HCT116 (cell line): ENCODE results near the gene MTG1. TPM values are rescaled to one million over a fixed set of nuclear protein-coding genes. Genes with fewer than 3 reads are reported as not detected.

Source experiments
- ATAC-seq: fragments of 200-7000 bp; cut with Tn5 transposase; 2 replicates; pipeline ENCODE4 v1.9.1; 2020; ENCODE audit warnings: mild to moderate bottlenecking, moderate library complexity
- BruUV-seq: library from RNA; stranded (reverse); fragments of 400-500 nt; replicated peaks from 2 replicates; lab custom pipeline; 2021; lab: Mats Ljungman, UMichigan
- CTCF ChIA-PET: fragments of 300-600 bp; sonication (Branson Sonifier 250); formaldehyde crosslinking; loops from one replicate; lab custom pipeline; 2021; ENCODE audit warnings: antibody characterized with exemption; lab: Charles Lee
- POLR2A ChIA-PET: fragments of 300-600, 350-600 bp; sonication (Branson Sonifier 250); formaldehyde crosslinking; loops from one replicate; lab custom pipeline; 2021; ENCODE audit warnings: antibody characterized with exemption; lab: Charles Lee
- RAD21 ChIA-PET, 2 experiments: fragments of 300-600 bp; sonication (Branson Sonifier 250); formaldehyde crosslinking; loops; one replicate each; lab custom pipeline; 2023; ENCODE audit warnings: low total read pairs in 2 of 2; ENCODE audit not compliant: uncharacterized antibody in 2 of 2, unreplicated experiment in 2 of 2, low non-redundant PET in 1 of 2; lab: Charles Lee
- DNase-seq: peaks from one replicate; pipeline ENCODE4 v3.0.0-alpha.2; 2010; ENCODE audit warnings: low read depth, low spot score
- H2AFZ ChIP-seq: fragments of 200-600 bp; shearing (Covaris generic), sonication (generic); 2 replicates; pipeline ENCODE4 v1.6.1; 2017; ENCODE audit warnings: low read depth, mixed run types, mixed read lengths, antibody characterized with exemption, low read length; ENCODE audit not compliant: poor library complexity, severe bottlenecking
- H3K27ac ChIP-seq: 2 replicates; pipeline ENCODE4 v1.5.1; 2012; ENCODE audit warnings: low read depth, low read length
- H3K27me3 ChIP-seq: fragments of 200-600 bp; sonication (generic); 2 replicates; pipeline ENCODE4 v1.6.1; 2016; ENCODE audit warnings: mixed run types, low read length, mixed read lengths; ENCODE audit not compliant: insufficient read depth
- H3K36me3 ChIP-seq, 2 experiments: fragments of 200-500 bp in 1 of 2; fragments of 200-600 bp in 1 of 2; sonication (Bioruptor generic) in 1 of 2; sonication (generic) in 1 of 2; 2 replicates each; pipeline versions ENCODE4 v1.5.1 to v1.6.1; 2014 to 2016; ENCODE audit warnings: low read length in 2 of 2, inconsistent platforms in 1 of 2, mixed read lengths in 1 of 2, mixed run types in 1 of 2; ENCODE audit not compliant: insufficient read depth in 2 of 2, control insufficient read depth in 1 of 2
- H3K4me1 ChIP-seq, 2 experiments: fragments of 200-600 bp in 1 of 2; sonication (generic) in 1 of 2; 2 replicates each; pipeline versions ENCODE4 v1.5.1 to v1.6.1; 2012 to 2017; ENCODE audit warnings: low read length in 2 of 2, inconsistent platforms in 1 of 2, mild to moderate bottlenecking in 1 of 2, mixed read lengths in 1 of 2, mixed run types in 1 of 2, moderate library complexity in 1 of 2; ENCODE audit not compliant: insufficient read depth in 2 of 2, control insufficient read depth in 1 of 2
- H3K4me2 ChIP-seq: fragments of 200-600 bp; sonication (generic); 2 replicates; pipeline ENCODE4 v1.6.1; 2017; ENCODE audit warnings: mixed run types, low read length, mixed read lengths
- H3K4me3 ChIP-seq, 2 experiments: fragments of 200-600 bp in 1 of 2; sonication (generic) in 1 of 2; replicated peaks in 1 of 2; 2 replicates each; pipeline ENCODE4 v1.5.1; 2011 to 2016; ENCODE audit warnings: low read length in 2 of 2, control low read depth in 1 of 2, low read depth in 1 of 2, mild to moderate bottlenecking in 1 of 2, mixed read lengths in 1 of 2, mixed run types in 1 of 2
- H3K79me2 ChIP-seq: fragments of 200-600 bp; sonication (generic); 2 replicates; pipeline ENCODE4 v1.6.1; 2017; ENCODE audit warnings: mild to moderate bottlenecking, mixed run types, low read length, moderate library complexity, mixed read lengths; ENCODE audit not compliant: insufficient read depth
- H3K9ac ChIP-seq: fragments of 200-600 bp; sonication (generic); 2 replicates; pipeline ENCODE4 v1.6.1; 2016; ENCODE audit warnings: low read length, mixed read lengths
- H3K9me2 ChIP-seq: fragments of 200-600 bp; sonication (generic), shearing (Covaris generic); 2 replicates; pipeline ENCODE4 v1.6.1; 2017; ENCODE audit warnings: mixed run types, mild to moderate bottlenecking, moderate library complexity; ENCODE audit not compliant: insufficient read depth
- H3K9me3 ChIP-seq, 2 experiments: fragments of 200-500 bp in 1 of 2; fragments of 200-600 bp in 1 of 2; sonication (Bioruptor generic) in 1 of 2; sonication (generic) in 1 of 2; 2 replicates each; pipeline ENCODE4 v1.6.1; 2014 to 2017; ENCODE audit warnings: low read length in 2 of 2, mixed read lengths in 2 of 2, inconsistent platforms in 1 of 2, low read depth in 1 of 2, mild to moderate bottlenecking in 1 of 2, mixed run types in 1 of 2, moderate library complexity in 1 of 2; ENCODE audit not compliant: control insufficient read depth in 1 of 2, insufficient read depth in 1 of 2
- H4K20me1 ChIP-seq: fragments of 200-600 bp; sonication (generic), shearing (Covaris generic); 2 replicates; pipeline ENCODE4 v1.6.1; 2017; ENCODE audit warnings: mixed run types, mild to moderate bottlenecking, moderate library complexity; ENCODE audit not compliant: insufficient read depth
- CBX3 ChIP-seq: IDR thresholded peaks from 2 replicates; pipeline ENCODE4 v1.6.1; 2012; ENCODE audit warnings: low read depth
- EZH2 ChIP-seq: fragments of 200-600 bp; sonication (generic); IDR thresholded peaks from 2 replicates; pipeline ENCODE4 v1.6.1; 2017; ENCODE audit warnings: antibody characterized with exemption, mixed run types
- EZH2phosphoT487 ChIP-seq: fragments of 200-600 bp; IDR thresholded peaks from 2 replicates; pipeline ENCODE4 v1.6.1; 2018; ENCODE audit warnings: antibody characterized with exemption, borderline replicate concordance
- JUND ChIP-seq: IDR thresholded peaks from 2 replicates; pipeline ENCODE4 v1.6.1; 2012
- POLR2A ChIP-seq: IDR thresholded peaks from 2 replicates; pipeline ENCODE4 v1.7.0; 2011; ENCODE audit warnings: borderline replicate concordance; ENCODE audit not compliant: insufficient read depth, insufficient read length; ENCODE audit errors: extremely low read depth
- POLR2AphosphoS5 ChIP-seq: IDR thresholded peaks from 2 replicates; pipeline ENCODE4 v1.6.1; 2011; ENCODE audit warnings: mild to moderate bottlenecking, low read depth, low read length, moderate library complexity
- RAD21 ChIP-seq: IDR thresholded peaks from 2 replicates; pipeline ENCODE4 v1.6.1; 2012; ENCODE audit warnings: low read depth, mild to moderate bottlenecking
- SIN3A ChIP-seq: IDR thresholded peaks from 2 replicates; pipeline ENCODE4 v1.6.1; 2012; ENCODE audit warnings: low read depth
- SP1 ChIP-seq: IDR thresholded peaks from 2 replicates; pipeline ENCODE4 v1.6.1; 2012; ENCODE audit warnings: low read depth
- ZNF274 ChIP-seq: fragments of 200-500 bp; sonication (Bioruptor generic); IDR thresholded peaks from 2 replicates; pipeline ENCODE4 v1.6.1; 2014; ENCODE audit warnings: mild to moderate bottlenecking, low read depth, low read length, inconsistent platforms
- intact Hi-C: fragments of 100-400 bp; cut with micrococcal nuclease; formaldehyde crosslinking; loops from 2 replicates; pipeline ENCODE4 v1.10.0; 2022
- total RNA-seq: library from RNA; stranded (reverse); gene quantifications from one replicate; pipeline ENCODE4 v1.2.1, GENCODE V29; 2021; ENCODE audit not compliant: unreplicated experiment
- TF ChIP-seq, protein P1 (sequence below): IDR thresholded peaks from 2 replicates; pipeline ENCODE4 v1.6.1; 2012
- TF ChIP-seq, protein P2 (sequence below): IDR thresholded peaks from 2 replicates; pipeline ENCODE4 v1.6.1; 2011; ENCODE audit warnings: mild to moderate bottlenecking, low read length, moderate library complexity; ENCODE audit not compliant: insufficient replicate concordance; ENCODE audit errors: extremely low read depth
- TF ChIP-seq, protein P3 (sequence below): IDR thresholded peaks from 2 replicates; pipeline ENCODE4 v1.6.1; 2012; ENCODE audit warnings: low read depth

Gene MTG1
- total RNA-seq, 1 experiment from 2014 or later, result 23.1 TPM

DNA sequence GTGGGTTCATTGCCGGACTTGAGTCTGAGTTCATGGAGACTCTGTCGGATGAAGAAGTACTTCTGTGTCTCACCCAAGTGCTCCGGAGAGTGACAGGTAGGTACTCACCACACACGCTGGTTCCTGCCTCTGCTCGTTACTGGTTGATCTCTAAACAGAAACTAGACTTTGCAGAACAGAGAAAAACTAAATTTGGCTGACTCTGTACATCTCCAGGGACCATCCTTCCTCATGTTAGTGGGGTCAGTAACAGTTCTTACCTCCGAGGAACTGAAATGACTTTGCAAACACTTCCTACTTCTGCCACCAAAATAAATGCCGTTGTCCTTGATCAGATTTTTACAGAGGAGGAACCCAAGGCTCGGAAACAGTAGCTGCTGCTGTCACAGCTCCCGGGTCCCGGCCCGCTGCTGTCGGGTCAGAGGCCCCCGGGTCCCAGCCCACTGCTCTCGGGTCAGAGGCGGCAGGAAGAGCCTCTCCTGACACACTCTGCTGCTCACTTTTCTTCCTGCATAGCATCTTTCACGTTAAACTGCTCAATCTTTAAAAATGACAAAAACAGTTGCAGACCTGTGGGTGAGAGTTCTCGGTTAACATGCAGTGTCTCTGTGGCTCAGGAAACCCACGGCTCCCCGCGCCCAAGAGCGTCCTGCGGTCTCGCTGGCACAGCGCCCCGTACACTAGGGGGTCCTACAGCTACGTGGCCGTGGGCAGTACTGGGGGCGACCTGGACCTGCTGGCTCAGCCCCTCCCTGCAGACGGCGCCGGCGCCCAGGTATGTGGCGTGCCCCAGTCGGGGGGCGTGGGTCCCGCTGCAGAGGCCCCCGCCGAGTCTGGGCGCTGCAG lies 4.8 kb upstream of the MTG1 start:
- ATAC-seq (no peak), DNase-seq (no peak)
- H3K27me3 ChIP-seq, result no peaks in the 10 kb centered on the region
- BruUV-seq, result no TSS peak
- POLR2A ChIA-PET, result no interaction called here
- no peaks in the 10 kb centered on the region for H3K79me2 ChIP-seq
- no peaks in the 10 kb centered on the region for H3K9me2 ChIP-seq
- no peaks in the 10 kb centered on the region for H3K9me3 ChIP-seq
- no peak for TF ChIP-seq CBX3
- no peak for TF ChIP-seq JUND
- no peak for TF ChIP-seq SIN3A
- TF ChIP-seq SP1, result no peak
- no peak for TF ChIP-seq EZH2
- TF ChIP-seq POLR2AphosphoS5, result no peak
- no peak for TF ChIP-seq RAD21
- TF ChIP-seq, protein P1, sequence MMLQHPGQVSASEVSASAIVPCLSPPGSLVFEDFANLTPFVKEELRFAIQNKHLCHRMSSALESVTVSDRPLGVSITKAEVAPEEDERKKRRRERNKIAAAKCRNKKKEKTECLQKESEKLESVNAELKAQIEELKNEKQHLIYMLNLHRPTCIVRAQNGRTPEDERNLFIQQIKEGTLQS, result no peak
- no peak for TF ChIP-seq POLR2A
- TF ChIP-seq EZH2phosphoT487, result no peak
- TF ChIP-seq, protein P2, sequence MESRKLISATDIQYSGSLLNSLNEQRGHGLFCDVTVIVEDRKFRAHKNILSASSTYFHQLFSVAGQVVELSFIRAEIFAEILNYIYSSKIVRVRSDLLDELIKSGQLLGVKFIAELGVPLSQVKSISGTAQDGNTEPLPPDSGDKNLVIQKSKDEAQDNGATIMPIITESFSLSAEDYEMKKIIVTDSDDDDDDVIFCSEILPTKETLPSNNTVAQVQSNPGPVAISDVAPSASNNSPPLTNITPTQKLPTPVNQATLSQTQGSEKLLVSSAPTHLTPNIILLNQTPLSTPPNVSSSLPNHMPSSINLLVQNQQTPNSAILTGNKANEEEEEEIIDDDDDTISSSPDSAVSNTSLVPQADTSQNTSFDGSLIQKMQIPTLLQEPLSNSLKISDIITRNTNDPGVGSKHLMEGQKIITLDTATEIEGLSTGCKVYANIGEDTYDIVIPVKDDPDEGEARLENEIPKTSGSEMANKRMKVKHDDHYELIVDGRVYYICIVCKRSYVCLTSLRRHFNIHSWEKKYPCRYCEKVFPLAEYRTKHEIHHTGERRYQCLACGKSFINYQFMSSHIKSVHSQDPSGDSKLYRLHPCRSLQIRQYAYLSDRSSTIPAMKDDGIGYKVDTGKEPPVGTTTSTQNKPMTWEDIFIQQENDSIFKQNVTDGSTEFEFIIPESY, result no peak
- TF ChIP-seq ZNF274, result no peak
- TF ChIP-seq, protein P3, sequence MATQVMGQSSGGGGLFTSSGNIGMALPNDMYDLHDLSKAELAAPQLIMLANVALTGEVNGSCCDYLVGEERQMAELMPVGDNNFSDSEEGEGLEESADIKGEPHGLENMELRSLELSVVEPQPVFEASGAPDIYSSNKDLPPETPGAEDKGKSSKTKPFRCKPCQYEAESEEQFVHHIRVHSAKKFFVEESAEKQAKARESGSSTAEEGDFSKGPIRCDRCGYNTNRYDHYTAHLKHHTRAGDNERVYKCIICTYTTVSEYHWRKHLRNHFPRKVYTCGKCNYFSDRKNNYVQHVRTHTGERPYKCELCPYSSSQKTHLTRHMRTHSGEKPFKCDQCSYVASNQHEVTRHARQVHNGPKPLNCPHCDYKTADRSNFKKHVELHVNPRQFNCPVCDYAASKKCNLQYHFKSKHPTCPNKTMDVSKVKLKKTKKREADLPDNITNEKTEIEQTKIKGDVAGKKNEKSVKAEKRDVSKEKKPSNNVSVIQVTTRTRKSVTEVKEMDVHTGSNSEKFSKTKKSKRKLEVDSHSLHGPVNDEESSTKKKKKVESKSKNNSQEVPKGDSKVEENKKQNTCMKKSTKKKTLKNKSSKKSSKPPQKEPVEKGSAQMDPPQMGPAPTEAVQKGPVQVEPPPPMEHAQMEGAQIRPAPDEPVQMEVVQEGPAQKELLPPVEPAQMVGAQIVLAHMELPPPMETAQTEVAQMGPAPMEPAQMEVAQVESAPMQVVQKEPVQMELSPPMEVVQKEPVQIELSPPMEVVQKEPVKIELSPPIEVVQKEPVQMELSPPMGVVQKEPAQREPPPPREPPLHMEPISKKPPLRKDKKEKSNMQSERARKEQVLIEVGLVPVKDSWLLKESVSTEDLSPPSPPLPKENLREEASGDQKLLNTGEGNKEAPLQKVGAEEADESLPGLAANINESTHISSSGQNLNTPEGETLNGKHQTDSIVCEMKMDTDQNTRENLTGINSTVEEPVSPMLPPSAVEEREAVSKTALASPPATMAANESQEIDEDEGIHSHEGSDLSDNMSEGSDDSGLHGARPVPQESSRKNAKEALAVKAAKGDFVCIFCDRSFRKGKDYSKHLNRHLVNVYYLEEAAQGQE, result no peak
- H3K9ac ChIP-seq, result no peak overlapping the region
- H3K4me1 ChIP-seq, result peaks cover 2 to 11% of the 10 kb centered on the region in 2 experiments
- H2AFZ ChIP-seq, result no peak overlapping the region
- H3K4me2 ChIP-seq, result no peak overlapping the region
- intact Hi-C loops, result no loop called here
- H3K36me3 ChIP-seq, result no peaks in the 10 kb centered on the region
- RAD21 ChIA-PET, result no interaction called here
- no peaks in the 10 kb centered on the region for H4K20me1 ChIP-seq
- H3K27ac ChIP-seq, result no peak overlapping the region
- CTCF ChIA-PET, result no interaction called here
- no peak overlapping the region for H3K4me3 ChIP-seq
